ENCODE data around the gene SIRPB1.

DNA sequence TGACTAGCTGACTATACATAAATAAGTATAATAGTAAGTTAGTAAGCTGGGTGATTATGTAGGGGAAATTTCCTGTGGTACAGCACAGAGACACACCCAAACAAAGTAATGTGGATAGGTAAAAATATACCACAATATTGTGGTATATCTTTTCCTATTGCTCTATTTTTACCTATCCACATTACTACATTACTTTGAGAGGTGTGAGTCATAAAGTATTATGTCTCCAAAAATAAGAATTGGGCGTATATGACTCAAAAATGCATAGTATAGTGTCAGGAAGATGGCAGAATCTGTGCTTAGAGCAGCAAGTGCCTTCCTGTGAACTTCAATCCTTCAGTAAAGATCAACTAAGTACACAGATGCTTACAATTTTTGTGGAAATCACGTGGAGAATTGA is 40.4 kb upstream of the SIRPB1 start:
- TF ChIP-seq AFF4 (CRISPR knock-in tag; IDR thresholded peaks at IDR 0.05; ENCODE audit: borderline replicate concordance), result no peak
- TF ChIP-seq NR3C1 (CRISPR knock-in tag; conservative IDR thresholded peaks at IDR 0.05; ENCODE audit: low read depth), result no peak
- TF ChIP-seq, protein P1, sequence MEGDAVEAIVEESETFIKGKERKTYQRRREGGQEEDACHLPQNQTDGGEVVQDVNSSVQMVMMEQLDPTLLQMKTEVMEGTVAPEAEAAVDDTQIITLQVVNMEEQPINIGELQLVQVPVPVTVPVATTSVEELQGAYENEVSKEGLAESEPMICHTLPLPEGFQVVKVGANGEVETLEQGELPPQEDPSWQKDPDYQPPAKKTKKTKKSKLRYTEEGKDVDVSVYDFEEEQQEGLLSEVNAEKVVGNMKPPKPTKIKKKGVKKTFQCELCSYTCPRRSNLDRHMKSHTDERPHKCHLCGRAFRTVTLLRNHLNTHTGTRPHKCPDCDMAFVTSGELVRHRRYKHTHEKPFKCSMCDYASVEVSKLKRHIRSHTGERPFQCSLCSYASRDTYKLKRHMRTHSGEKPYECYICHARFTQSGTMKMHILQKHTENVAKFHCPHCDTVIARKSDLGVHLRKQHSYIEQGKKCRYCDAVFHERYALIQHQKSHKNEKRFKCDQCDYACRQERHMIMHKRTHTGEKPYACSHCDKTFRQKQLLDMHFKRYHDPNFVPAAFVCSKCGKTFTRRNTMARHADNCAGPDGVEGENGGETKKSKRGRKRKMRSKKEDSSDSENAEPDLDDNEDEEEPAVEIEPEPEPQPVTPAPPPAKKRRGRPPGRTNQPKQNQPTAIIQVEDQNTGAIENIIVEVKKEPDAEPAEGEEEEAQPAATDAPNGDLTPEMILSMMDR (IDR thresholded peaks at IDR 0.05), result no peak
- TF ChIP-seq ATF3 (CRISPR knock-in tag; conservative IDR thresholded peaks at IDR 0.05), result no peak
- no peak for TF ChIP-seq NFE2L1 (CRISPR knock-in tag; IDR thresholded peaks at IDR 0.05)
- TF ChIP-seq, protein P2, sequence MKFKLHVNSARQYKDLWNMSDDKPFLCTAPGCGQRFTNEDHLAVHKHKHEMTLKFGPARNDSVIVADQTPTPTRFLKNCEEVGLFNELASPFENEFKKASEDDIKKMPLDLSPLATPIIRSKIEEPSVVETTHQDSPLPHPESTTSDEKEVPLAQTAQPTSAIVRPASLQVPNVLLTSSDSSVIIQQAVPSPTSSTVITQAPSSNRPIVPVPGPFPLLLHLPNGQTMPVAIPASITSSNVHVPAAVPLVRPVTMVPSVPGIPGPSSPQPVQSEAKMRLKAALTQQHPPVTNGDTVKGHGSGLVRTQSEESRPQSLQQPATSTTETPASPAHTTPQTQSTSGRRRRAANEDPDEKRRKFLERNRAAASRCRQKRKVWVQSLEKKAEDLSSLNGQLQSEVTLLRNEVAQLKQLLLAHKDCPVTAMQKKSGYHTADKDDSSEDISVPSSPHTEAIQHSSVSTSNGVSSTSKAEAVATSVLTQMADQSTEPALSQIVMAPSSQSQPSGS (CRISPR knock-in tag; IDR thresholded peaks at IDR 0.05; ENCODE audit: borderline replicate concordance, low read depth), result no peak
- no peak for TF ChIP-seq MAX (CRISPR knock-in tag; IDR thresholded peaks at IDR 0.05)
- no peak for TF ChIP-seq ESRRA (CRISPR knock-in tag; IDR thresholded peaks at IDR 0.05; ENCODE audit: borderline replicate concordance)
- no peak for TF ChIP-seq ELF4 (CRISPR knock-in tag; IDR thresholded peaks at IDR 0.05; ENCODE audit: low read depth)
- TF ChIP-seq, protein P3, sequence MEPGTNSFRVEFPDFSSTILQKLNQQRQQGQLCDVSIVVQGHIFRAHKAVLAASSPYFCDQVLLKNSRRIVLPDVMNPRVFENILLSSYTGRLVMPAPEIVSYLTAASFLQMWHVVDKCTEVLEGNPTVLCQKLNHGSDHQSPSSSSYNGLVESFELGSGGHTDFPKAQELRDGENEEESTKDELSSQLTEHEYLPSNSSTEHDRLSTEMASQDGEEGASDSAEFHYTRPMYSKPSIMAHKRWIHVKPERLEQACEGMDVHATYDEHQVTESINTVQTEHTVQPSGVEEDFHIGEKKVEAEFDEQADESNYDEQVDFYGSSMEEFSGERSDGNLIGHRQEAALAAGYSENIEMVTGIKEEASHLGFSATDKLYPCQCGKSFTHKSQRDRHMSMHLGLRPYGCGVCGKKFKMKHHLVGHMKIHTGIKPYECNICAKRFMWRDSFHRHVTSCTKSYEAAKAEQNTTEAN (CRISPR knock-in tag; IDR thresholded peaks at IDR 0.05), result no peak
- no peak for TF ChIP-seq CREM (CRISPR knock-in tag; IDR thresholded peaks at IDR 0.05)
- TF ChIP-seq, protein P4, sequence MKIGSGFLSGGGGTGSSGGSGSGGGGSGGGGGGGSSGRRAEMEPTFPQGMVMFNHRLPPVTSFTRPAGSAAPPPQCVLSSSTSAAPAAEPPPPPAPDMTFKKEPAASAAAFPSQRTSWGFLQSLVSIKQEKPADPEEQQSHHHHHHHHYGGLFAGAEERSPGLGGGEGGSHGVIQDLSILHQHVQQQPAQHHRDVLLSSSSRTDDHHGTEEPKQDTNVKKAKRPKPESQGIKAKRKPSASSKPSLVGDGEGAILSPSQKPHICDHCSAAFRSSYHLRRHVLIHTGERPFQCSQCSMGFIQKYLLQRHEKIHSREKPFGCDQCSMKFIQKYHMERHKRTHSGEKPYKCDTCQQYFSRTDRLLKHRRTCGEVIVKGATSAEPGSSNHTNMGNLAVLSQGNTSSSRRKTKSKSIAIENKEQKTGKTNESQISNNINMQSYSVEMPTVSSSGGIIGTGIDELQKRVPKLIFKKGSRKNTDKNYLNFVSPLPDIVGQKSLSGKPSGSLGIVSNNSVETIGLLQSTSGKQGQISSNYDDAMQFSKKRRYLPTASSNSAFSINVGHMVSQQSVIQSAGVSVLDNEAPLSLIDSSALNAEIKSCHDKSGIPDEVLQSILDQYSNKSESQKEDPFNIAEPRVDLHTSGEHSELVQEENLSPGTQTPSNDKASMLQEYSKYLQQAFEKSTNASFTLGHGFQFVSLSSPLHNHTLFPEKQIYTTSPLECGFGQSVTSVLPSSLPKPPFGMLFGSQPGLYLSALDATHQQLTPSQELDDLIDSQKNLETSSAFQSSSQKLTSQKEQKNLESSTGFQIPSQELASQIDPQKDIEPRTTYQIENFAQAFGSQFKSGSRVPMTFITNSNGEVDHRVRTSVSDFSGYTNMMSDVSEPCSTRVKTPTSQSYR (CRISPR knock-in tag; IDR thresholded peaks at IDR 0.05), result no peak
- no peak for TF ChIP-seq MLX (CRISPR knock-in tag; IDR thresholded peaks at IDR 0.05)
- TF ChIP-seq ZNF416 (CRISPR knock-in tag; IDR thresholded peaks at IDR 0.05), result no peak

Measured in WTC11 (cell line).